H1 (cell line): ENCODE data around the gene KIF13A. TPM values are rescaled to one million over a fixed set of nuclear protein-coding genes. Genes with fewer than 3 reads are reported as not detected.

Experiments used
- CTCF ChIA-PET: fragments of 300-600 bp; sonication (Branson Sonifier 250); formaldehyde crosslinking; loops from one replicate; lab custom pipeline; 2021; ENCODE audit not compliant: partially characterized antibody; lab: Charles Lee
- POLR2A ChIA-PET: fragments of 300-600 bp; sonication (Branson Sonifier 250); formaldehyde crosslinking; loops from one replicate; lab custom pipeline; 2021; ENCODE audit warnings: inconsistent platforms; ENCODE audit not compliant: partially characterized antibody; lab: Charles Lee
- DNase-seq, 2 experiments: peaks; one replicate each; pipeline versions ENCODE4 v3.0.0 to v3.0.0-alpha.2; 2010 to 2022; ENCODE audit warnings: low spot score in 2 of 2, low read depth in 1 of 2, mixed read lengths in 1 of 2
- FAIRE-seq: peaks from 2 replicates; lab custom pipeline; 2011; peaks lifted over from hg19 to GRCh38; lab: Jason Lieb, UNC
- H2AFZ ChIP-seq: 2 replicates; pipeline ENCODE4 v1.8.1; 2012; ENCODE audit warnings: low read length, inconsistent platforms
- H2AK5ac ChIP-seq: 2 replicates; pipeline ENCODE4 v1.6.1; 2013; ENCODE audit warnings: low read depth, low read length
- H2BK120ac ChIP-seq: replicated peaks from 2 replicates; pipeline ENCODE3; 2013; ENCODE audit warnings: low read depth, low read length, inconsistent platforms
- H2BK12ac ChIP-seq: 2 replicates; pipeline ENCODE4 v1.6.1; 2013; ENCODE audit warnings: low read depth, low read length
- H2BK15ac ChIP-seq: 2 replicates; pipeline ENCODE4 v1.6.1; 2013; ENCODE audit warnings: low read length
- H2BK20ac ChIP-seq: 2 replicates; pipeline ENCODE4 v1.6.1; 2013; ENCODE audit warnings: low read length
- H2BK5ac ChIP-seq: 2 replicates; pipeline ENCODE4 v1.6.1; 2013; ENCODE audit warnings: low read depth, low read length
- H3K14ac ChIP-seq: 2 replicates; pipeline ENCODE4 v1.6.1; 2013; ENCODE audit warnings: inconsistent platforms; ENCODE audit not compliant: insufficient read length
- H3K18ac ChIP-seq: 2 replicates; pipeline ENCODE4 v1.6.1; 2013; ENCODE audit warnings: low read length; ENCODE audit errors: extremely low read depth
- H3K23ac ChIP-seq: 2 replicates; pipeline ENCODE4 v1.6.1; 2013; ENCODE audit warnings: inconsistent platforms; ENCODE audit not compliant: insufficient read length
- H3K23me2 ChIP-seq: 2 replicates; pipeline ENCODE4 v1.6.1; 2013; ENCODE audit warnings: low read depth, low read length
- H3K27ac ChIP-seq: 2 replicates; pipeline ENCODE4 v1.6.1; 2011; ENCODE audit warnings: low read depth, low read length, inconsistent platforms
- H3K27me3 ChIP-seq, 4 experiments: replicated peaks in 1 of 4; 1 replicate in 1 of 4; 2 replicates in 3 of 4; pipeline versions ENCODE4 v1.6.1 to v1.8.1; 2011 to 2013; ENCODE audit warnings: low read length in 3 of 4, mild to moderate bottlenecking in 3 of 4, inconsistent platforms in 2 of 4, mixed read lengths in 2 of 4, moderate library complexity in 1 of 4; ENCODE audit not compliant: control insufficient read depth in 3 of 4, insufficient read depth in 3 of 4; ENCODE audit errors: extremely low read depth in 1 of 4
- H3K36me3 ChIP-seq, 4 experiments: 2 replicates each; pipeline versions ENCODE4 v1.6.1 to v1.8.1; 2011 to 2013; ENCODE audit warnings: mild to moderate bottlenecking in 4 of 4, low read length in 3 of 4, moderate library complexity in 2 of 4, control low read depth in 1 of 4, inconsistent platforms in 1 of 4; ENCODE audit not compliant: insufficient read depth in 4 of 4, control insufficient read depth in 2 of 4
- H3K4ac ChIP-seq: replicated peaks from 2 replicates; pipeline ENCODE3; 2013; ENCODE audit warnings: low read length, low read depth, mixed read lengths, inconsistent platforms; ENCODE audit not compliant: insufficient read length
- H3K4me1 ChIP-seq, 4 experiments: replicated peaks in 1 of 4; 1 replicate in 1 of 4; 2 replicates in 3 of 4; pipeline versions ENCODE4 v1.6.1 to v1.8.1; 2011 to 2013; ENCODE audit warnings: low read length in 3 of 4, inconsistent platforms in 2 of 4, mixed read lengths in 1 of 4; ENCODE audit not compliant: insufficient read depth in 4 of 4, control insufficient read depth in 3 of 4
- H3K4me2 ChIP-seq, 2 experiments: 2 replicates each; pipeline versions ENCODE4 v1.6.1 to v1.8.1; 2011 to 2013; ENCODE audit warnings: low read depth in 2 of 2, low read length in 2 of 2, control low read depth in 1 of 2, inconsistent platforms in 1 of 2, mild to moderate bottlenecking in 1 of 2; ENCODE audit not compliant: insufficient read depth in 1 of 2
- H3K4me3 ChIP-seq, 4 experiments: fragments of 200-600, 300-600 bp in 1 of 4; sonication (generic), shearing (Covaris generic), sonication (Bioruptor Twin) in 1 of 4; 2 replicates each; pipeline versions ENCODE4 v1.5.1 to v1.8.1; 2011 to 2016; ENCODE audit warnings: low read length in 4 of 4, low read depth in 3 of 4, control low read depth in 2 of 4, inconsistent platforms in 2 of 4, mild to moderate bottlenecking in 2 of 4, mixed read lengths in 1 of 4, moderate library complexity in 1 of 4; ENCODE audit not compliant: insufficient read depth in 2 of 4; ENCODE audit errors: extremely low read depth in 1 of 4
- H3K56ac ChIP-seq: replicated peaks from 2 replicates; pipeline ENCODE3; 2013; ENCODE audit warnings: low read depth, mild to moderate bottlenecking, mixed read lengths, low read length, inconsistent platforms; ENCODE audit not compliant: insufficient read length
- H3K79me1 ChIP-seq: 2 replicates; pipeline ENCODE4 v1.6.1; 2013; ENCODE audit warnings: low read depth, low read length, control low read depth
- H3K79me2 ChIP-seq, 2 experiments: 2 replicates each; pipeline versions ENCODE4 v1.6.1 to v1.8.1; 2012 to 2013; ENCODE audit warnings: low read length in 2 of 2, mild to moderate bottlenecking in 2 of 2, inconsistent platforms in 1 of 2; ENCODE audit not compliant: insufficient read depth in 2 of 2, control insufficient read depth in 1 of 2
- H3K9ac ChIP-seq, 4 experiments: replicated peaks in 1 of 4; 1 replicate in 1 of 4; 2 replicates in 3 of 4; pipeline versions ENCODE4 v1.6.1 to v1.8.1; 2011 to 2013; ENCODE audit warnings: low read depth in 3 of 4, low read length in 3 of 4, control low read depth in 2 of 4, mild to moderate bottlenecking in 2 of 4, moderate library complexity in 2 of 4, inconsistent platforms in 1 of 4; ENCODE audit errors: extremely low read depth in 1 of 4
- H3K9me3 ChIP-seq, 2 experiments: 2 replicates each; pipeline versions ENCODE4 v1.6.1 to v1.8.1; 2012 to 2013; ENCODE audit warnings: mild to moderate bottlenecking in 2 of 2, moderate library complexity in 2 of 2, control low read depth in 1 of 2, inconsistent platforms in 1 of 2, low read depth in 1 of 2, low read length in 1 of 2, mixed read lengths in 1 of 2; ENCODE audit not compliant: insufficient read depth in 2 of 2
- H4K20me1 ChIP-seq, 2 experiments: replicated peaks in 1 of 2; 2 replicates each; pipeline versions ENCODE3 to v1.8.1; 2011 to 2013; ENCODE audit warnings: inconsistent platforms in 2 of 2, low read length in 2 of 2, mild to moderate bottlenecking in 1 of 2; ENCODE audit not compliant: insufficient read depth in 2 of 2, control insufficient read depth in 1 of 2
- H4K5ac ChIP-seq: 2 replicates; pipeline ENCODE4 v1.6.1; 2013; ENCODE audit warnings: low read length, low read depth, mixed read lengths, inconsistent platforms; ENCODE audit not compliant: insufficient read length
- H4K8ac ChIP-seq: 2 replicates; pipeline ENCODE4 v1.8.0; 2013; ENCODE audit warnings: mild to moderate bottlenecking, moderate library complexity, low read length, inconsistent platforms; ENCODE audit not compliant: insufficient read depth; ENCODE audit errors: extremely low read depth
- H4K91ac ChIP-seq: replicated peaks from 2 replicates; pipeline ENCODE3; 2013; ENCODE audit warnings: low read length, mixed read lengths, inconsistent platforms; ENCODE audit not compliant: insufficient read length
- ASH2L ChIP-seq: fragments of 200-600, 300-600 bp; sonication (generic); IDR thresholded peaks from one replicate; pipeline ENCODE4 v1.7.1; 2017; ENCODE audit warnings: low read length
- BRCA1 ChIP-seq: IDR thresholded peaks from 2 replicates; pipeline ENCODE4 v1.6.1; 2012; ENCODE audit warnings: low read depth, low read length, improper control_type of control experiment
- CTCF ChIP-seq, 3 experiments: IDR thresholded peaks; 1 replicate in 2 of 3; 2 replicates in 1 of 3; pipeline versions ENCODE4 v1.5.1 to v1.6.1; 2011; ENCODE audit warnings: low read length in 3 of 3, mild to moderate bottlenecking in 3 of 3, inconsistent platforms in 2 of 3, low read depth in 1 of 3, moderate library complexity in 1 of 3; ENCODE audit not compliant: insufficient read depth in 1 of 3; ENCODE audit errors: control extremely low read depth in 1 of 3
- EZH2 ChIP-seq: fragments of 200-600 bp; sonication (generic); IDR thresholded peaks from 2 replicates; pipeline ENCODE4 v1.7.1; 2012; ENCODE audit warnings: low read depth, mild to moderate bottlenecking, moderate library complexity, low read length, inconsistent platforms; ENCODE audit not compliant: severe bottlenecking
- MAFK ChIP-seq: IDR thresholded peaks from 2 replicates; pipeline ENCODE4 v1.6.1; 2012; ENCODE audit warnings: low read depth, mild to moderate bottlenecking, improper control_type of control experiment, low read length
- POLR2AphosphoS5 ChIP-seq: IDR thresholded peaks from 2 replicates; pipeline ENCODE4 v1.6.1; 2011; ENCODE audit warnings: low read depth, low read length
- RAD21 ChIP-seq, 2 experiments: IDR thresholded peaks in 1 of 2; conservative IDR thresholded peaks in 1 of 2; 2 replicates each; pipeline ENCODE4 v1.6.1; 2011; ENCODE audit warnings: low read depth in 2 of 2, low read length in 2 of 2, improper control_type of control experiment in 1 of 2, inconsistent platforms in 1 of 2, mild to moderate bottlenecking in 1 of 2, moderate library complexity in 1 of 2
- SIN3A ChIP-seq, 2 experiments: IDR thresholded peaks in 1 of 2; conservative IDR thresholded peaks in 1 of 2; 2 replicates each; pipeline ENCODE4 v1.6.1; 2011 to 2012; ENCODE audit warnings: low read length in 2 of 2, improper control_type of control experiment in 1 of 2, low read depth in 1 of 2, mild to moderate bottlenecking in 1 of 2
- SUZ12 ChIP-seq: fragments of 200-600 bp; sonication (generic); IDR thresholded peaks from 2 replicates; pipeline ENCODE4 v1.6.1; 2012; ENCODE audit warnings: mild to moderate bottlenecking, inconsistent platforms, low read length, moderate library complexity, mixed read lengths
- USF2 ChIP-seq: IDR thresholded peaks from 2 replicates; pipeline ENCODE4 v1.6.1; 2011; ENCODE audit warnings: low read length, improper control_type of control experiment
- WGBS, 2 experiments: shearing (Covaris generic) in 1 of 2; methylation state at CpG; one replicate each; pipeline versions ENCODE4 v1.1.6 to v1.1.7; 2013 to 2015; ENCODE audit warnings: low lambda C conversion rate in 2 of 2, mixed read lengths in 2 of 2, inconsistent platforms in 1 of 2, low coverage in 1 of 2, missing lambda C conversion rate in 1 of 2; ENCODE audit not compliant: insufficient replicate concordance in 2 of 2, insufficient coverage in 1 of 2, insufficient read length in 1 of 2; ENCODE audit errors: extremely low coverage in 1 of 2, missing lambda C conversion rate in 1 of 2; 5-methylcytosine and 5-hydroxymethylcytosine counted together
- polyA plus RNA-seq, 7 experiments: library from polyadenylated mRNA; depleted of rRNA in 3 of 7; stranded (reverse) in 5 of 7; unstranded in 2 of 7; fragments of >200 nt in 5 of 7; fragments of 200-250 nt in 2 of 7; gene quantifications; 1 replicate in 5 of 7; 2 replicates in 1 of 7; 4 replicates in 1 of 7; pipeline versions ENCODE4 v1.2.1 to v1.2.3, GENCODE V29; 2011 to 2013; ENCODE audit warnings: missing spikeins in 2 of 7, mixed read lengths in 2 of 7
- total RNA-seq: library from RNA; stranded (reverse); fragmentation: NEBNext Ultra II Directional; extraction: Animal tissue kit (Norgen Biotek cat#: 25700); gene quantifications from 2 replicates; pipeline ENCODE4 v1.2.1, GENCODE V29; 2021

Gene KIF13A
- total and polyA plus RNA-seq, 2 of the 8 experiments (the other 6 are each of a cell fraction or from before 2014, with no cell fraction given) = 14.7 to 40.8 TPM

- H3K23me2 ChIP-seq = no peaks in the 10 kb centered on the region
- no peak overlapping the region for H2BK120ac ChIP-seq
- no peak overlapping the region for H2AFZ ChIP-seq
- H4K20me1 ChIP-seq = no peaks in the 10 kb centered on the region
- H3K4me2 ChIP-seq = no peak overlapping the region
- H2BK15ac ChIP-seq = no peak overlapping the region
- no peak overlapping the region for H4K8ac ChIP-seq
- H3K9me3 ChIP-seq = no peaks in the 10 kb centered on the region
- no peak overlapping the region for H3K56ac ChIP-seq
- no peaks in the 10 kb centered on the region for H3K4me1 ChIP-seq
- H3K18ac ChIP-seq = no peak overlapping the region
- no peak overlapping the region for H3K4ac ChIP-seq
- no peak overlapping the region for H4K5ac ChIP-seq
- no peaks in the 10 kb centered on the region for H3K36me3 ChIP-seq
- DNase-seq (no peak), FAIRE-seq (no peak)
- H2BK5ac ChIP-seq = no peak overlapping the region
- H2BK12ac ChIP-seq = no peak overlapping the region
- ChIA-PET CTCF (interaction anchor here (0.9 kb wide), 1 partner anchor 11 kb away, joined by 3 read pairs; no protein-coding TSS in a partner anchor), POLR2A (interaction anchor here (0.9 kb wide), 1 partner anchor 13 kb away, joined by 4 read pairs; no protein-coding TSS in a partner anchor)
- H3K14ac ChIP-seq = no peak overlapping the region
- H3K79me1 ChIP-seq = no peaks in the 10 kb centered on the region
- no peak overlapping the region for H3K27ac ChIP-seq
- H2BK20ac ChIP-seq = no peak overlapping the region
- H3K4me3 ChIP-seq = no peak overlapping the region
- H3K9ac ChIP-seq = no peak overlapping the region
- no peak overlapping the region for H3K23ac ChIP-seq
- no peak overlapping the region for H2AK5ac ChIP-seq
- H4K91ac ChIP-seq = no peak overlapping the region
- H3K79me2 ChIP-seq = no peaks in the 10 kb centered on the region
- WGBS, 2 experiments = 84% methylated on average over 4 of the region's 4 CpGs; no CpG with 5 or more reads in 1 of the 2 experiments
- TF ChIP-seq EZH2 = no peak
- TF ChIP-seq RAD21 (IDR thresholded peaks at IDR 0.05 in 1 of 2, conservative IDR thresholded peaks at IDR 0.05 in 1 of 2; ENCODE audit: low read depth in 2 of 2, low read length in 2 of 2) = no peak
- TF ChIP-seq USF2 = no peak
- no peak for TF ChIP-seq SIN3A (conservative IDR thresholded peaks at IDR 0.05 in 1 of 2, IDR thresholded peaks at IDR 0.05 in 1 of 2; ENCODE audit: low read depth in 1 of 2, low read length in 2 of 2)
- TF ChIP-seq BRCA1 = no peak
- TF ChIP-seq SUZ12 = no peak
- TF ChIP-seq POLR2AphosphoS5 = no peak
- TF ChIP-seq ASH2L = no peak
- no peak for TF ChIP-seq MAFK
- no peak for TF ChIP-seq CTCF (IDR thresholded peaks at IDR 0.05; ENCODE audit: control extremely low read depth in 1 of 3, insufficient read depth in 1 of 3, low read depth in 1 of 3, low read length in 3 of 3)
- no peaks in the 10 kb centered on the region for H3K27me3 ChIP-seq
These were observed 49.3 kb upstream of the KIF13A start for GRCh38 chr6:18036781-18037180.
